22Rv1 (cell line): ENCODE measurements around the gene FBXO42.

Experiments used
- CTCF ChIP-seq: fragments of 450-650 bp; IDR thresholded peaks from 2 replicates; pipeline ENCODE4 v1.5.1; 2017; ENCODE audit warnings: mild to moderate bottlenecking
- ZFX ChIP-seq: fragments of 450-650 bp; IDR thresholded peaks from 2 replicates; pipeline ENCODE4 v1.6.1; 2017; ENCODE audit warnings: antibody characterized with exemption, borderline replicate concordance

GRCh38 chr1:16251381-16251780 is 100.9 kb downstream of the FBXO42 start:
- TF ChIP-seq CTCF = no peak
- TF ChIP-seq ZFX = no peak
